Stimulated activated CD4-positive, alpha-beta T cell treated with anti-CD3 and anti-CD28 coated beads, Interleukin-4, amount 100 ng/mL, for 1 hour (primary cell): ENCODE measurements around the gene LRRC71.
A peak's percentile ranks its signal among the peaks of the same experiment; 100 is the strongest.

Experiments
- DNase-seq: peaks from one replicate; pipeline ENCODE4 v3.0.0-alpha.2; 2020

LRRC71 gene

DNA sequence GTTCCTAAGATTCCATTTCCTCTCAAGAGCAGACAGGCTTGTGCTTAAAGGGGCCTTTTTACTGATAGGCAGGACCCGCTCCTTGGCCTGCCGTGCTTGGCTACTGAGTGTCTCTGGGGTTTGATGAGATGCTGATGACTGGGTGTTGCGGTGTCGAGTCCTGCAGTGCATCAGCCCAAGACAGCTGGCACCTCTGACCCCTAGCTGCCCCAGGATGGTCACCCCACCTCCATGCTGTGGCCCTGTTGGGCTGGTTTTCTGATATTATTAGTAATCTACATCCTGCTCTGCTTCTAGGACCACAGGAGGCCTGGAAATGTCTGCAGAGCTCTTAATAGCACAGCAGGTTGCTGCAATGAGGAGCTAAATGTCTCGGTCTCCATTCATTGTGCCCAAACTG, 28.7 kb downstream of the LRRC71 start:
- DNase-seq = no peak

DNA sequence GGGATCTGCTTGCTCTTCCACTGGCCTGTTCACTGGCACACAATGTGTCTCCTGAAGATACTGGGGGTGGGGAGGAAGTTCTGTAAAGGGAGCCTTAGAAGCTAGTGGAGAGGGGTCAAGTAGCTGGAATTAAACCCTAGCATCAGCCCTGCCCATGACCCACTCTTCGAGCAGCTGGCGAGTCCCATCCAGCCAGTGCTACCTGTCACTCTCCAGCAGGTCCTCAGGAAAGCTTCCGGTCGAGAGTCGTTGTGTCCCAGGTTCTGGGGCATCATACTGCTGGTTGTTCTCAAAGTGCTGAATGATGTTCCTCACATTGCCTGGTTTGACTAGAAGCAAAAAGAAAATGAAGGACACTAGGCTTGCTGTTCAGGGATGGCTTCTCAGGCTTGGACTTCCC, 30.9 kb downstream of the LRRC71 start:
- no peak for DNase-seq

DNA sequence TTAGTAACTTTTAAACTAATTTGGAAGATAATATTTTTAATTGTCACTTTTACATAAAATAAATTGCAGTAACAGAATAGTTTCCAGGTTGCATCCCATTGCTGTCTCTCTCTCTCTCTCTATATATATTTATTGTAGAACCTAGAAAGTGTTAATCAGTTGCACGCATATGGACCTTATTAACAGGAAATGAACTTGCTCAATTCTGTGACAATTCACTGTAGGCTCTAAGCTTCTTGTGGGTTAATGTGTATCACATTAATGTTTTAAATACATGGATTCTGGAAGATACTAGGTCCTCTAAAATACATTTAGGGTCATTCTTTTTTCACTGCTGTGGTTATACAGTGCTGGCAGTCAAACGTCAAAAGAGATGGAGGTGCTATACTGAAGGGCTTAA, 33.1 kb downstream of the LRRC71 start:
- no peak for DNase-seq

DNA sequence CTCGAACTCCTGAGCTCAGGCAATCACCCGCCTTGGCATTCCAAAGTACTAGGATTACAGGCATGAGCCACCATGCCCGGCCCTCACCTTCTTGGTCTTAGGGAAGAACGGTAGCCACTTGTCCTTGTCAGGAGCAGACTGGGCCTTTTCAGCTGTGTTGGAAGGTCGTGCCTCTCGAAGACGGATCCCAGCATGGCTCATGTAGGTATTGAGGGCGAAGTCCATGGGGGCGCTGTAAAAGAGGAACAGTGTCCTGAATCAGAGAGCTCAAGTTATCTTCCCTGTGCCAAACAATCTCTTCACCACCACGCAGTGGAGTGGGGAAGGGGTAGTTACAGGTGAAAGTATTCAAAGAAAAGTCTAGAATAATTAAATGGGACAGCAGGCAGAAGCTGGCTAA, 35.9 kb downstream of the LRRC71 start:
- DNase-seq = no peak

DNA sequence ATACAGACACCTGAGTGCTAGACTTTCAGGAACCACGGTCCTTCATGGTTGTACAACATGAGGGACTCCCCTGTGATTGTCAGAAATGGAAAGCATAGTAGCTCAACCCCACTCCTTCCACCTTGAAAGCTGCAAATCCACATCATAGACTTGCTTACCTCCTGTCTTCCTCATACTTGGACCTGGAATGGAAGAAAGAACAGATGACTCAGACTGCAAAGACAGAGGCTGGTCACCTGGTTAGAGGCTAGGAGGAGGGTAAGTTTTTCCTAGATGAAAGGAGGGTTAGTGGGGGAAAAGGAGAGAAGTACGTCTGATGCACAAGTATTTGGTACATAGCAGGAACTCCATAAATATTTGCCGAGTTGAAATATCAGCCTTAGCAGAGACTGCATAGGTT, 37.2 kb downstream of the LRRC71 start:
- DNase-seq = no peak

DNA sequence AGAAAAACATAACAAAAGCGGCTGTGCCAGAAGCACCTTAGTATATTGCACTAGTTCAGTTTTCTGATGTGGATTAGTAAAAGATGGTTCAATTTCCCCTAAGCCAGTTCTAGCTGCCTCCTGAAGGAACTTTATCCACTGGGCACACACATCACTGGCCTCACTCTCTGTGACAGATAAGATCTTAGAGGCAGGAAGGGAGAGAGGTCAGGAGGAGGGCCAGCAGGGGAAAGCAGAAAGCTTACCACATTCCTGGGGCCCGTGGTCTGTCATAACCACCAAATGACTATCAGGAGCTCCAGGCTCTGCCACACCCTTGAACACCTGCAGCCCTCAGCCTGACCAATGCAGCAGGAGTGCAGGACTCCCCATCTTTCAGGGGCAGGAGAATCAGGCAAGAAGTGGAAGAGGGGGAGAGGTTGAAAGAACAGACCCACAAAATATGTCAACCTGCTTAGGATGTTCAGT, 37.8 kb downstream of the LRRC71 start:
- no peak for DNase-seq

DNA sequence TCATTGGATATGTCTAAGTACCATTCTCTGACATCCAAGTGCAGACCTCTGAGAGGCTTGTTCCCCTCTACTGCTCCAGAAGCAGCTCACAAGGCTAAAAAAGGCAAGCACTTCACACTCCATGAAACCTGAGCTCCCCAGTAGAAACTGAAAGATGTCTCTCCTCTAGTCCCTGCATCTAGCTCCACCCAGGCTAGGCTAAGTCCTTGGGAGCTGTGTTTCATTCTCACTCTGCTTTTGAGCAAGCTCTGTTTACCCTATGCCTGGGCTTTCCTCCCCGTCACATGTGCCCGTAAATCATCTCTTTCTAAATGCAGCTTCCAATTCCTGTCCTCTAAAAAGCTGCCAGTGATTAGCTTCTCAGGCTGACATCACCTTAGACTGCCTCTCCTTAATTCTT, 39.0 kb downstream of the LRRC71 start:
- DNase-seq = no peak

DNA sequence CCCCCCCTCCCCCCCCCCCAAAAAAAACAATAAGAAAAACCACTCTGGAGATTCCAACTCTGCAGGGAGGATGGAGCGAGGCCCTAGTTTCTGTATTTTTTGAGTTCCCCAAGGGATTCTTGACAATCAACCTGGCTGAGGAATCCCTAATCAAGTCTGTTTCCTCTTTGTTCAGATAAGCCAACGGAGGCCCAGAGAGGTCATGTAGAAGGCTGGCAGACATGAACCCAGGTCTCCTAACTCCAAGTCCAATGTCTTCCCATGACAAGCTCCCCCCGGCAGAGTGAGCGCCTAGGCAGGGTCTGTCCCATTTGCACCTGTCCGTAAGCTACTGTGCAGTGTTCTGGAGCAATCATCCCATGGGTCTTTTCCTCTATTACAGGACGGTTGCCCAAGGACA, 39.5 kb downstream of the LRRC71 start:
- no peak for DNase-seq

DNA sequence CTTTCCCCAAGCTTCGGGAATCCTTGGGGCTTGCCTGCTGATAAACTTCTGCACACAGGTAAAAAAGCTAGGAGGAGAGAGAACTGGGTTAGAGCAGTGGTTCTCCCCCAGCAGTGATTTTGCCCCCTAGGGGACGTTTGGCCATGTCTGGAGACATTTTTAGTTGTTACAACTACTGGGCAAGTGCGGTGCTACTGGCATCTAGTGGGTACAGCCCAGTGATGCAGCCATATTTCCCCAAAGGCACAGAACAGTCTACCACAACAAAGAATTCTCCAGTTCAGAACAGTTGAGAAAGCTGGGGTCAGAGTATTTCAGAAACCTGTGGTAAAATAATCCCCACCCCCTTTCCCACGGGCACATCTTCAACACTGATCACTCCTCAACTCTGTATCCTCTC, 41.3 kb downstream of the LRRC71 start:
- peak; percentile 8 for DNase-seq

DNA sequence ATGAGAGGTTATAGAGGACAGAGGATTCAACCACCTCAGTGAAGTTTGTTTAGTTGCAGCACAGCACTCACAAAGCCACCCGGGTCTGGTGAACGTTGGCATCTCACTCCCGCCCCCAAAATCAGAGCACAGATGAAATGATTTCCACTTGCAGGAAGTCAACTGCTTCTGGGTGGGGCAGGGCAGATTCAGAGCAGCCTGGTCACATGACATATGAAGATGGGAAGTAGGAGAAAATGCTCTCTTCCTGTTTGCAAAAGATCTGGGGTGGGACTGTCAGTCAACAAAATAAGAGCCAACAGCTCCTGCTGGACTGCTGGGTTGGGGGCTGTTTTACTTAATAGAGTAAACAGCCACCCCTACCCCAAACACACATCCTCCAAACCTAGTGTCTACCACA, 43.2 kb downstream of the LRRC71 start:
- peak; percentile 13 for DNase-seq

DNA sequence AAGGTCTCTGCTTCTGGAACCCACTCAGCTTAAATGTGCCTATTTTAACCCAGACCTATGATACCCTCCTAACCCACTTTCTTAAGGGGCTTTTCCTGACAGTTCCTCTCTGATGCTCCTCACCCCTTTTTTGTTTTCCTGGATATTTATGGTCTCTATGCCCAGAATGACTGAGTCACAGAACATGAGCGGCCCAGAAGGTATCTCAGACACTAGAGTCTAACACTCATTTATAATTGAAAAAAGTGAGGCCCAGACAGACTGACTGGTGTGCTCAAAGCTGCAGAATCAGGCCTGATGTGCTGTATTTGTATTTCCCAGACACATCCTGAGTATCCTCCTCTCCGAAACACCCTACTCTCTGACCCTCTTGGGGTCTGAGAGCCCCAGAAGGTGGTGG, 44.0 kb downstream of the LRRC71 start:
- no peak for DNase-seq

DNA sequence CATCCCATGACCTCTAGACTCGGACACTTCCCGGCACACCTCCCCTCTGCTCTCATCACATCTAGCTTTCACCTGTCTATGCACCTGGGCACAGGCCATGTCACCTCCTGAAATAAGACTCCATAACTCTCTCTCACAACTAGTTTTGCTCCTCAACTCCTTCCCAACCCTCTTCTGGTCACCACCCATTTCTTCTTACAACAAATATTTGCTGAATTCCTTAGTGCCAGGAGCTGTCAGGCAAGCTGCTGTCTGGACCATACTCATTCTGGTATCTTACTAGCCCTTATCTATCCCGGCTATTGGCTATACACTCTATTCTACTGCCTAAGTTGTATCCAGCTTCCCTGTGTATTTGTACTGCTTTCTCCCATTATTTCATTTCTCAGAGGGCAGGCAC, 49.1 kb downstream of the LRRC71 start:
- DNase-seq = no peak

DNA sequence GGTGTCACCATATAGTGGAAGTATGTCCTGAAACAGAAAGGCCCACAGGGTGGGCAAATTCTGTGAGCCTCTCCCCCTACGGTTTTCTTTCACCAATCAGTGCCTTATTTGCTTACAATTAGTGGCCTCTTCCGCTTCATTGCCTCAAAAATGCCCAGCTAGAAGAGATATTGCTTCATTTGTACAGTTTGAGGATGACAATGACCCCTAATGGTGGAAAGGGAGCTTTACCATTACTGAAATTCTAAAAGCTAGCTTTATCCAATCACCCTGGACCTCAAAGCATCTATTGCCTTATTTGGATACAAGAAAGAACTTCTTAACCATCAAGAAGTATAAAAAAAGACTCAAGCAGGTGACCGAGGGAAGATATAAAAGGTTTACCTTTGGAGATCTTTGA, 49.6 kb downstream of the LRRC71 start:
- no peak for DNase-seq

DNA sequence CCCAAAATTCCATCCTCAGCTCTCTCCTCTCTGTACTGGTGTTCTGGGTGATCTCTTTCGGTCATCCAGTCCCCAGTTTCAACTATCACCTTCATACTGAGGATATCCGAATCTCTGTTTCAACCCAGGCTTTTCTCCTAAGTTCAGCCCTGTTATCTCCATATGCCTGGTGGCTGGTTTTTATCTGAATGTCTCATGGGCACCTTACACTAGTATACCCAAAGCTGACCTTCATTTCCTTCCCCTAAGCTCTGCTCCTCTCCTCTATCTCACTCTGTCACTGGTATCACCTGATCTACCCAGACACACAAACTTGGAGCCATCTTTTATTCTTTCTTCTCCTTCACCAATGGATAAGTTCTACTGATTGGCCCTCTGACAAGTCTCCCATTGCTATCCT, 53.0 kb downstream of the LRRC71 start:
- DNase-seq = no peak

DNA sequence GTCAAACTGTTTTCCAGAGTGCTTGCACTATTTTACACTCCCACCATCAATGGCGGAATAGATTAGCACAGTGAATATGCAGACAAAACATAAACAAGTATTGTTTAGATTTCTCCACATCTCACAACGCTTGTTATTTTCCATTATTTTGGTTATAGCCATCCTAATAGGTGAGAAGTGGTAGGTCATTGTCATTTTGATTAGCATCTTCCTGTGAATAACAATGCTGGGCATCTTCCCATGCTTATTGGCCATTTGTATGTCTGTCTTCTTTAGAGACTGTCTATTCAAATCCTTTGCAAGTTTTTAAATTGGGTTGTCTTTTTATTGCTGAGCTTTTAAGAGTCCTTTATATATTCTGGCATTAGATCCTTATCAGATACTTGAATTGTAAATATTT, 54.7 kb downstream of the LRRC71 start:
- DNase-seq = no peak

DNA sequence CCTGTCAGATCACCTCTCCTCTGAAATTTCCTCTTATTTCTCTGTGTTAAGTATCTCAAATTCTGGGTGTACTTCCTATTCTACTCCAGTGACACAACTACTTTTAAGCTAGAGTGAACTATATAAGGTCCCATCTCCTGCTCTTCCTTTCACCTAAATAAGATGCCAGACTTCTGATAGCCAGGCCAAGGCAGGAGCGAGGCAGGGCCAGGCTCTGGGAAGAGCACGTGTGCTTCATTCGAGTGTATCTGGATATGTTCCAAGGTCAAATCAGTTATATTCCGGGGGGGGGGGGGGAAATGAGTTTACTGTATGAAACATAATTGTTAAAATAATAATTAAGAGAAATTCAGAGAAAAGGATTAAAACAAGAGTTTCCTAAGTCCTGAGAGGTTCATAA, 60.1 kb downstream of the LRRC71 start:
- no peak for DNase-seq
